Stimulated activated CD4-positive, alpha-beta T cell treated with anti-CD3 and anti-CD28 coated beads, Interleukin-2, amount 100 ng/mL, for 48 hours (primary cell): ENCODE measurements around the gene SELP.

Experiments
- DNase-seq, 2 donors: peaks; one replicate each; pipeline ENCODE4 v3.0.0-alpha.2; 2020

Gene SELP

GRCh38 chr1:169572187-169572586 is 57.7 kb downstream of the SELP start:
- DNase-seq: no peak

- no peak for DNase-seq
These were observed 58.5 kb downstream of the SELP start for GRCh38 chr1:169571450-169571849.

GRCh38 chr1:169570172-169570574 is 59.8 kb downstream of the SELP start:
- no peak for DNase-seq

- DNase-seq: no peak
These were observed 61.4 kb downstream of the SELP start for GRCh38 chr1:169568497-169568896.

GRCh38 chr1:169565335-169566271 is 64.3 kb downstream of the SELP start:
- no peak for DNase-seq

- no peak for DNase-seq
These were observed 66.3 kb downstream of the SELP start for GRCh38 chr1:169563650-169564049.

GRCh38 chr1:169563019-169563615 is 66.8 kb downstream of the SELP start:
- no peak for DNase-seq

GRCh38 chr1:169561692-169562091 is 68.2 kb downstream of the SELP start:
- DNase-seq: no peak

- DNase-seq: no peak
These were observed 72.8 kb downstream of the SELP start for GRCh38 chr1:169557131-169557530.

- no peak for DNase-seq
These were observed 79.6 kb downstream of the SELP start for GRCh38 chr1:169550294-169550693.

- no peak for DNase-seq
These were observed 81.6 kb downstream of the SELP start for GRCh38 chr1:169548282-169548681.

- peak; percentile 13 to 37 for DNase-seq
These were observed 83.6 kb downstream of the SELP start for GRCh38 chr1:169546087-169546995.

GRCh38 chr1:169545472-169545871 is 84.5 kb downstream of the SELP start:
- no peak for DNase-seq

GRCh38 chr1:169538998-169539871 is 90.7 kb downstream of the SELP start:
- no peak for DNase-seq
